Smooth muscle cell (in vitro differentiated cells): Measurements from ENCODE around the gene TMEM115. TPM values are rescaled to one million over a fixed set of nuclear protein-coding genes. Genes with fewer than 3 reads are reported as not detected.

Experiments used
- DNase-seq: peaks from one replicate; lab custom pipeline; 2025; ENCODE audit not compliant: unreplicated experiment; lab: John Stamatoyannopoulos, UW
- H2AFZ ChIP-seq: fragments of 200-600 bp; sonication (generic); 2 replicates; pipeline ENCODE4 v1.6.0; 2016; ENCODE audit warnings: antibody characterized with exemption, low read depth, mild to moderate bottlenecking
- H3F3A ChIP-seq: fragments of 200-600 bp; sonication (generic); 2 replicates; pipeline ENCODE4 v1.6.0; 2017; ENCODE audit warnings: antibody characterized with exemption, low read depth
- H3K27ac ChIP-seq: fragments of 200-600 bp; sonication (generic); 2 replicates; pipeline ENCODE4 v1.5.1; 2016; ENCODE audit warnings: low read depth, mild to moderate bottlenecking
- H3K27me3 ChIP-seq: fragments of 200-600 bp; sonication (generic); 2 replicates; pipeline ENCODE4 v1.6.1; 2016; ENCODE audit warnings: low read depth, mild to moderate bottlenecking
- H3K36me3 ChIP-seq: fragments of 200-600 bp; sonication (generic); 2 replicates; pipeline ENCODE4 v1.5.1; 2016; ENCODE audit warnings: low read depth
- H3K4me1 ChIP-seq: fragments of 200-600 bp; sonication (generic); 2 replicates; pipeline ENCODE4 v1.5.1; 2016; ENCODE audit warnings: low read depth
- H3K4me2 ChIP-seq: fragments of 200-600 bp; sonication (generic); 2 replicates; pipeline ENCODE4 v1.6.0; 2016; ENCODE audit warnings: mild to moderate bottlenecking
- H3K4me3 ChIP-seq: fragments of 200-600 bp; sonication (generic); 2 replicates; pipeline ENCODE4 v1.5.1; 2016; ENCODE audit warnings: mild to moderate bottlenecking
- H3K79me2 ChIP-seq: fragments of 200-600 bp; sonication (generic); 2 replicates; pipeline ENCODE4 v1.6.0; 2016; ENCODE audit warnings: low read depth, mild to moderate bottlenecking
- H3K9ac ChIP-seq: fragments of 200-600 bp; sonication (generic); 2 replicates; pipeline ENCODE4 v1.6.0; 2016; ENCODE audit warnings: low read depth
- H3K9me3 ChIP-seq: fragments of 200-600 bp; sonication (generic); replicated peaks from 2 replicates; pipeline ENCODE4 v1.5.1; 2016; ENCODE audit warnings: low read depth
- H4K20me1 ChIP-seq: fragments of 200-600 bp; sonication (generic); 2 replicates; pipeline ENCODE4 v1.6.0; 2016; ENCODE audit warnings: low read depth
- WGBS: methylation state at CpG from one replicate; pipeline ENCODE4 v1.1.7; 2016; ENCODE audit warnings: low lambda C conversion rate; 5-methylcytosine and 5-hydroxymethylcytosine counted together
- polyA plus RNA-seq: library from polyadenylated mRNA; unstranded; fragments of >200 nt; fragmentation: Nextera tagmentation; extraction: Ambion mirVana; gene quantifications from 2 replicates; pipeline ENCODE4 v1.2.1, GENCODE V29; 2016
- total RNA-seq: library from RNA; depleted of rRNA; stranded (reverse); fragments of >200 nt; gene quantifications from 2 replicates; pipeline ENCODE4 v1.2.3, GENCODE V29; 2014
- TF ChIP-seq, protein P1 (sequence below): fragments of 200-600 bp; sonication (generic); IDR thresholded peaks from 2 replicates; pipeline ENCODE4 v1.5.1; 2017; ENCODE audit warnings: borderline replicate concordance, mild to moderate bottlenecking, antibody characterized with exemption; ENCODE audit not compliant: insufficient read depth, poor library complexity, severe bottlenecking

Gene TMEM115
- total and polyA plus RNA-seq, 2 experiments from 2014 or later, result 42.7 to 56.6 TPM

GRCh38 chr3:50339485-50340146, 19.7 kb downstream of the TMEM115 start:
- no peak for DNase-seq
- WGBS, result 92% methylated on average over 14 of the region's 14 CpGs
- H3K4me3 ChIP-seq, result peak overlapping the region; percentile 45
- H3K79me2 ChIP-seq, result peaks cover 23% of the 10 kb centered on the region
- peaks cover 34% of the 10 kb centered on the region for H3K4me1 ChIP-seq
- no peak overlapping the region for H2AFZ ChIP-seq
- no peak overlapping the region for H3K27ac ChIP-seq
- TF ChIP-seq, protein P1, sequence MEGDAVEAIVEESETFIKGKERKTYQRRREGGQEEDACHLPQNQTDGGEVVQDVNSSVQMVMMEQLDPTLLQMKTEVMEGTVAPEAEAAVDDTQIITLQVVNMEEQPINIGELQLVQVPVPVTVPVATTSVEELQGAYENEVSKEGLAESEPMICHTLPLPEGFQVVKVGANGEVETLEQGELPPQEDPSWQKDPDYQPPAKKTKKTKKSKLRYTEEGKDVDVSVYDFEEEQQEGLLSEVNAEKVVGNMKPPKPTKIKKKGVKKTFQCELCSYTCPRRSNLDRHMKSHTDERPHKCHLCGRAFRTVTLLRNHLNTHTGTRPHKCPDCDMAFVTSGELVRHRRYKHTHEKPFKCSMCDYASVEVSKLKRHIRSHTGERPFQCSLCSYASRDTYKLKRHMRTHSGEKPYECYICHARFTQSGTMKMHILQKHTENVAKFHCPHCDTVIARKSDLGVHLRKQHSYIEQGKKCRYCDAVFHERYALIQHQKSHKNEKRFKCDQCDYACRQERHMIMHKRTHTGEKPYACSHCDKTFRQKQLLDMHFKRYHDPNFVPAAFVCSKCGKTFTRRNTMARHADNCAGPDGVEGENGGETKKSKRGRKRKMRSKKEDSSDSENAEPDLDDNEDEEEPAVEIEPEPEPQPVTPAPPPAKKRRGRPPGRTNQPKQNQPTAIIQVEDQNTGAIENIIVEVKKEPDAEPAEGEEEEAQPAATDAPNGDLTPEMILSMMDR, result no peak
- peaks cover 17% of the 10 kb centered on the region for H4K20me1 ChIP-seq
- no peak overlapping the region for H3K9ac ChIP-seq
- H3K36me3 ChIP-seq, result no peaks in the 10 kb centered on the region
- peak overlapping the region; percentile 89 for H3K4me2 ChIP-seq
- peaks cover 19% of the 10 kb centered on the region for H3K27me3 ChIP-seq
- no peaks in the 10 kb centered on the region for H3K9me3 ChIP-seq
- peaks cover 16% of the 10 kb centered on the region for H3F3A ChIP-seq

GRCh38 chr3:50338965-50339364, 20.4 kb downstream of the TMEM115 start:
- Histone ChIP-seq H3K27me3 (peaks cover 19% of the 10 kb centered on the region), H2AFZ (no peak overlapping the region), H3K4me3 (no peak overlapping the region), H3K79me2 (peaks cover 30% of the 10 kb centered on the region), H3K4me2 (no peak overlapping the region), H3K27ac (no peak overlapping the region), H3K9me3 (no peaks in the 10 kb centered on the region), H3K9ac (no peak overlapping the region), H3F3A (peaks cover 17% of the 10 kb centered on the region), H3K4me1 (peaks cover 40% of the 10 kb centered on the region), H3K36me3 (no peaks in the 10 kb centered on the region), H4K20me1 (peaks cover 23% of the 10 kb centered on the region)
- no peak for DNase-seq
- 86% methylated on average over 5 of the region's 5 CpGs for WGBS
- TF ChIP-seq, protein P1, result no peak

GRCh38 chr3:50337175-50337861, 22.0 kb downstream of the TMEM115 start:
- under 1% methylated on average over 60 of the region's 79 CpGs for WGBS
- peaks cover 40% of the 10 kb centered on the region for H4K20me1 ChIP-seq
- peaks cover 19% of the 10 kb centered on the region for H3K27me3 ChIP-seq
- peaks cover 43% of the 10 kb centered on the region for H3K4me1 ChIP-seq
- H3K79me2 ChIP-seq, result peaks cover 46% of the 10 kb centered on the region
- H3K4me2 ChIP-seq, result peak overlapping the region; percentile 89
- peak overlapping the region; percentile 93 for H3K27ac ChIP-seq
- H3F3A ChIP-seq, result peaks cover 17% of the 10 kb centered on the region
- H3K36me3 ChIP-seq, result no peaks in the 10 kb centered on the region
- DNase-seq, result peak; percentile 94
- TF ChIP-seq, protein P1, result no peak
- H3K9me3 ChIP-seq, result no peaks in the 10 kb centered on the region
- H2AFZ ChIP-seq, result peak overlapping the region; percentile 96
- peak overlapping the region; percentile 94 for H3K9ac ChIP-seq
- peak overlapping the region; percentile 79 for H3K4me3 ChIP-seq
